PC-3 (cell line): ENCODE measurements around the gene HIRA. TPM values are rescaled to one million over a fixed set of nuclear protein-coding genes. Genes with fewer than 3 reads are reported as not detected.

Experiments used
- ATAC-seq: fragments of 200-7000 bp; cut with Tn5 transposase; 2 replicates; pipeline ENCODE4 v1.9.1; 2020; ENCODE audit warnings: mild to moderate bottlenecking, moderate library complexity
- BruUV-seq: library from RNA; stranded (reverse); fragments of 400-500 nt; replicated peaks from 2 replicates; lab custom pipeline; 2021; lab: Mats Ljungman, UMichigan
- CTCF ChIA-PET: fragments of 300-600 bp; sonication (Branson Sonifier 250); formaldehyde crosslinking; loops from one replicate; lab custom pipeline; 2022; ENCODE audit warnings: antibody characterized with exemption; lab: Charles Lee
- POLR2A ChIA-PET: fragments of 300-600 bp; sonication (Branson Sonifier 250); formaldehyde crosslinking; loops from one replicate; lab custom pipeline; 2022; ENCODE audit warnings: antibody characterized with exemption; ENCODE audit not compliant: unreplicated experiment; lab: Charles Lee
- DNase-seq: peaks from one replicate; pipeline ENCODE4 v3.0.0-alpha.2; 2015
- H2AFZ ChIP-seq: fragments of 300-600 bp; sonication (generic); 2 replicates; pipeline ENCODE4 v1.6.0; 2016; ENCODE audit warnings: antibody characterized with exemption, low read length
- H3F3A ChIP-seq: fragments of 300-600 bp; sonication (generic); one replicate; pipeline ENCODE4 v1.6.0; 2017; ENCODE audit warnings: antibody characterized with exemption, low read length, control low read depth, mild to moderate bottlenecking; ENCODE audit not compliant: unreplicated experiment
- H3K27ac ChIP-seq: fragments of 300-600 bp; sonication (generic); 2 replicates; pipeline ENCODE4 v1.5.1; 2016; ENCODE audit warnings: mild to moderate bottlenecking, low read length
- H3K27me3 ChIP-seq: fragments of 300-600 bp; sonication (generic); 2 replicates; pipeline ENCODE4 v1.6.1; 2016; ENCODE audit warnings: low read length, mixed read lengths
- H3K36me3 ChIP-seq: fragments of 300-600 bp; sonication (generic); 2 replicates; pipeline ENCODE4 v1.6.1; 2016; ENCODE audit warnings: low read depth, mixed run types, low read length, mixed read lengths
- H3K4me1 ChIP-seq: fragments of 300-600 bp; sonication (generic); 2 replicates; pipeline ENCODE4 v1.5.1; 2016; ENCODE audit warnings: low read length; ENCODE audit not compliant: insufficient read depth
- H3K4me2 ChIP-seq: fragments of 300-600 bp; sonication (generic); 2 replicates; pipeline ENCODE4 v1.6.0; 2016; ENCODE audit warnings: low read length
- H3K4me3 ChIP-seq: fragments of 300-600 bp; sonication (generic); 2 replicates; pipeline ENCODE4 v1.5.1; 2016; ENCODE audit warnings: mild to moderate bottlenecking, low read length, mixed read lengths
- H3K79me2 ChIP-seq: fragments of 300-600 bp; sonication (generic); 2 replicates; pipeline ENCODE4 v1.6.1; 2017; ENCODE audit warnings: low read length, mixed read lengths
- H3K9ac ChIP-seq: fragments of 300-600 bp; sonication (generic); 2 replicates; pipeline ENCODE4 v1.6.0; 2016; ENCODE audit warnings: mild to moderate bottlenecking, low read length
- H3K9me2 ChIP-seq: fragments of 300-600 bp; sonication (generic); replicated peaks from 2 replicates; pipeline ENCODE4 v1.6.1; 2016; ENCODE audit warnings: mixed run types, low read length, mixed read lengths
- H3K9me3 ChIP-seq: fragments of 300-600 bp; sonication (generic); 2 replicates; pipeline ENCODE4 v1.6.1; 2016; ENCODE audit warnings: low read length, mixed read lengths
- H4K20me1 ChIP-seq: fragments of 300-600 bp; sonication (generic); 2 replicates; pipeline ENCODE4 v1.6.1; 2016; ENCODE audit warnings: low read length, mixed read lengths
- EZH2 ChIP-seq: fragments of 300-600 bp; sonication (generic); IDR thresholded peaks from one replicate; pipeline ENCODE4 v1.6.1; 2017; ENCODE audit warnings: antibody characterized with exemption, mild to moderate bottlenecking, low read length; ENCODE audit not compliant: unreplicated experiment
- EZH2phosphoT487 ChIP-seq: fragments of 300-600 bp; sonication (generic); IDR thresholded peaks from 2 replicates; pipeline ENCODE4 v1.6.1; 2018; ENCODE audit warnings: mild to moderate bottlenecking, antibody characterized with exemption, low read length, borderline replicate concordance
- intact Hi-C: fragments of 100-400 bp; cut with micrococcal nuclease; formaldehyde crosslinking; loops from 2 replicates; pipeline ENCODE4 v1.9.0; 2023
- total RNA-seq: library from RNA; depleted of rRNA; stranded (reverse); fragments of >200 nt; gene quantifications from 2 replicates; pipeline ENCODE4 v1.2.3, GENCODE V29; 2014
- TF ChIP-seq, protein P1 (sequence below): fragments of 300-600 bp; sonication (generic); conservative IDR thresholded peaks from 2 replicates; pipeline ENCODE4 v1.5.1; 2017; ENCODE audit warnings: antibody characterized with exemption, low read depth, mild to moderate bottlenecking, low read length

HIRA gene
- total RNA-seq, 1 experiment from 2014 or later: 12.4 TPM

- intact Hi-C loops: no loop called here
- POLR2A ChIA-PET: no interaction called here
- CTCF ChIA-PET: no interaction called here
Observed at GRCh38 chr22:19346677-19347265, 84.8 kb downstream of the HIRA start.

GRCh38 chr22:19344420-19344819 is 87.1 kb downstream of the HIRA start:
- Histone ChIP-seq H3F3A (no peaks in the 10 kb centered on the region), H3K9me3 (no peaks in the 10 kb centered on the region), H3K36me3 (peaks cover 6% of the 10 kb centered on the region), H3K4me2 (no peak overlapping the region), H3K27ac (no peak overlapping the region), H4K20me1 (no peaks in the 10 kb centered on the region), H2AFZ (no peak overlapping the region), H3K9me2 (no peaks in the 10 kb centered on the region), H3K4me1 (no peaks in the 10 kb centered on the region), H3K9ac (no peak overlapping the region), H3K27me3 (no peaks in the 10 kb centered on the region), H3K79me2 (no peaks in the 10 kb centered on the region), H3K4me3 (no peak overlapping the region)
- ChIA-PET CTCF (interaction anchor here (0.5 kb wide), 1 partner anchor 139 kb away, joined by 6 read pairs; no protein-coding TSS in a partner anchor), POLR2A (no interaction called here)
- intact Hi-C loops: no loop called here
- BruUV-seq: no TSS peak
- ATAC-seq (no peak), DNase-seq (no peak)
- TF ChIP-seq, protein P1, sequence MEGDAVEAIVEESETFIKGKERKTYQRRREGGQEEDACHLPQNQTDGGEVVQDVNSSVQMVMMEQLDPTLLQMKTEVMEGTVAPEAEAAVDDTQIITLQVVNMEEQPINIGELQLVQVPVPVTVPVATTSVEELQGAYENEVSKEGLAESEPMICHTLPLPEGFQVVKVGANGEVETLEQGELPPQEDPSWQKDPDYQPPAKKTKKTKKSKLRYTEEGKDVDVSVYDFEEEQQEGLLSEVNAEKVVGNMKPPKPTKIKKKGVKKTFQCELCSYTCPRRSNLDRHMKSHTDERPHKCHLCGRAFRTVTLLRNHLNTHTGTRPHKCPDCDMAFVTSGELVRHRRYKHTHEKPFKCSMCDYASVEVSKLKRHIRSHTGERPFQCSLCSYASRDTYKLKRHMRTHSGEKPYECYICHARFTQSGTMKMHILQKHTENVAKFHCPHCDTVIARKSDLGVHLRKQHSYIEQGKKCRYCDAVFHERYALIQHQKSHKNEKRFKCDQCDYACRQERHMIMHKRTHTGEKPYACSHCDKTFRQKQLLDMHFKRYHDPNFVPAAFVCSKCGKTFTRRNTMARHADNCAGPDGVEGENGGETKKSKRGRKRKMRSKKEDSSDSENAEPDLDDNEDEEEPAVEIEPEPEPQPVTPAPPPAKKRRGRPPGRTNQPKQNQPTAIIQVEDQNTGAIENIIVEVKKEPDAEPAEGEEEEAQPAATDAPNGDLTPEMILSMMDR: no peak
- TF ChIP-seq EZH2phosphoT487 (no peak), EZH2 (no peak)

More at GRCh38 chr22:19346677-19347265, 84.8 kb downstream of the HIRA start:
- Histone ChIP-seq H3K27ac (no peak overlapping the region), H3K79me2 (no peaks in the 10 kb centered on the region), H3K9me3 (no peaks in the 10 kb centered on the region), H3F3A (no peaks in the 10 kb centered on the region), H3K4me2 (no peak overlapping the region), H3K9ac (no peak overlapping the region), H4K20me1 (no peaks in the 10 kb centered on the region), H3K9me2 (no peaks in the 10 kb centered on the region), H3K4me3 (no peak overlapping the region), H3K36me3 (peaks cover 8% of the 10 kb centered on the region), H3K27me3 (no peaks in the 10 kb centered on the region), H3K4me1 (no peaks in the 10 kb centered on the region), H2AFZ (no peak overlapping the region)
- BruUV-seq: no TSS peak
- TF ChIP-seq EZH2 (no peak), EZH2phosphoT487 (no peak)
- TF ChIP-seq, protein P1: no peak
- no peak for DNase-seq
- ATAC-seq: no peak

GRCh38 chr22:19343470-19343869 is 88.1 kb downstream of the HIRA start:
- ChIA-PET CTCF (interaction anchor here (0.7 kb wide), 1 partner anchor 117 kb away, joined by 3 read pairs; no protein-coding TSS in a partner anchor), POLR2A (no interaction called here)
- H4K20me1 ChIP-seq: no peaks in the 10 kb centered on the region
- H3K4me3 ChIP-seq: no peak overlapping the region
- no peaks in the 10 kb centered on the region for H3K9me3 ChIP-seq
- no peak for TF ChIP-seq EZH2phosphoT487
- TF ChIP-seq, protein P1: no peak
- no peaks in the 10 kb centered on the region for H3K9me2 ChIP-seq
- no peaks in the 10 kb centered on the region for H3K27me3 ChIP-seq
- no peaks in the 10 kb centered on the region for H3F3A ChIP-seq
- intact Hi-C loops: no loop called here
- no peak overlapping the region for H3K27ac ChIP-seq
- no peak for ATAC-seq
- no peak overlapping the region for H3K4me2 ChIP-seq
- no peaks in the 10 kb centered on the region for H3K79me2 ChIP-seq
- no peak for DNase-seq
- no TSS peak for BruUV-seq
- peaks cover 9% of the 10 kb centered on the region for H3K36me3 ChIP-seq
- no peaks in the 10 kb centered on the region for H3K4me1 ChIP-seq
- no peak overlapping the region for H3K9ac ChIP-seq
- H2AFZ ChIP-seq: no peak overlapping the region
